IMR-90 (cell line): ENCODE data around the gene CCDC148. TPM values are rescaled to one million over a fixed set of nuclear protein-coding genes. Genes with fewer than 3 reads are reported as not detected.

Experiments
- ATAC-seq: fragments of 200-7000 bp; cut with Tn5 transposase; 2 replicates; pipeline ENCODE4 v1.9.1; 2020; ENCODE audit warnings: low read depth, mild to moderate bottlenecking, moderate library complexity
- BruUV-seq: library from RNA; stranded (reverse); fragments of 400-500 nt; replicated peaks from 2 replicates; lab custom pipeline; 2021; lab: Mats Ljungman, UMichigan
- CTCF ChIA-PET: fragments of 300-600 bp; formaldehyde crosslinking; extraction: SDS; loops from one replicate; lab custom pipeline; 2021; ENCODE audit warnings: antibody characterized with exemption; lab: Yijun Ruan, JAX
- POLR2A ChIA-PET: fragments of 300-600 bp; sonication (Branson Sonifier 250); formaldehyde crosslinking; loops from one replicate; lab custom pipeline; 2022; ENCODE audit warnings: antibody characterized with exemption; ENCODE audit not compliant: unreplicated experiment; lab: Charles Lee
- DNase-seq: peaks from one replicate; pipeline ENCODE4 v3.0.0; 2013
- H2AFZ ChIP-seq: replicated peaks from 2 replicates; pipeline ENCODE3; 2013; ENCODE audit warnings: low read length, mild to moderate bottlenecking; ENCODE audit not compliant: poor library complexity
- H2AK5ac ChIP-seq: 2 replicates; pipeline ENCODE4 v1.6.1; 2013; ENCODE audit warnings: low read depth, low read length, inconsistent platforms
- H2AK9ac ChIP-seq: replicated peaks from 2 replicates; pipeline ENCODE3; 2013; ENCODE audit warnings: mild to moderate bottlenecking, low read depth, low read length, moderate library complexity; ENCODE audit not compliant: poor library complexity
- H2BK120ac ChIP-seq: 2 replicates; pipeline ENCODE4 v1.6.1; 2013; ENCODE audit warnings: low read depth, low read length, inconsistent platforms
- H2BK15ac ChIP-seq: 3 replicates; pipeline ENCODE4 v1.6.1; 2013; ENCODE audit warnings: low read depth, low read length, inconsistent platforms
- H2BK20ac ChIP-seq: 2 replicates; pipeline ENCODE4 v1.6.1; 2013; ENCODE audit warnings: low read depth, mild to moderate bottlenecking, inconsistent platforms, low read length, moderate library complexity
- H2BK5ac ChIP-seq: 2 replicates; pipeline ENCODE4 v1.6.1; 2013; ENCODE audit warnings: mild to moderate bottlenecking, low read depth, low read length, inconsistent platforms; ENCODE audit not compliant: poor library complexity, severe bottlenecking
- H3K14ac ChIP-seq: replicated peaks from 2 replicates; pipeline ENCODE4 v1.6.1; 2013; ENCODE audit warnings: low read depth, low read length, inconsistent platforms
- H3K18ac ChIP-seq: 2 replicates; pipeline ENCODE4 v1.6.1; 2013; ENCODE audit warnings: low read depth, low read length, control low read depth
- H3K23ac ChIP-seq: 2 replicates; pipeline ENCODE4 v1.6.1; 2013; ENCODE audit warnings: low read depth, low read length, inconsistent platforms
- H3K27ac ChIP-seq: 2 replicates; pipeline ENCODE4 v1.5.1; 2013; ENCODE audit warnings: mild to moderate bottlenecking, control low read depth, low read length; ENCODE audit not compliant: insufficient read depth
- H3K27me3 ChIP-seq: 2 replicates; pipeline ENCODE4 v1.6.1; 2013; ENCODE audit warnings: low read length; ENCODE audit not compliant: control insufficient read depth, insufficient read depth
- H3K36me3 ChIP-seq: 2 replicates; pipeline ENCODE4 v1.6.1; 2013; ENCODE audit warnings: low read length, mixed read lengths; ENCODE audit not compliant: control insufficient read depth, insufficient read depth
- H3K4ac ChIP-seq: 2 replicates; pipeline ENCODE4 v1.6.1; 2013; ENCODE audit warnings: low read depth, low read length, inconsistent platforms
- H3K4me1 ChIP-seq: 2 replicates; pipeline ENCODE4 v1.6.1; 2013; ENCODE audit warnings: low read length, mixed read lengths; ENCODE audit not compliant: control insufficient read depth, insufficient read depth
- H3K4me2 ChIP-seq: 2 replicates; pipeline ENCODE4 v1.6.1; 2013; ENCODE audit warnings: low read depth, mild to moderate bottlenecking, control low read depth, low read length, moderate library complexity
- H3K4me3 ChIP-seq: 2 replicates; pipeline ENCODE4 v1.5.1; 2013; ENCODE audit warnings: low read depth, mild to moderate bottlenecking, control low read depth, low read length, moderate library complexity; ENCODE audit not compliant: insufficient read depth
- H3K56ac ChIP-seq: 2 replicates; pipeline ENCODE4 v1.6.1; 2013; ENCODE audit warnings: low read length, inconsistent platforms; ENCODE audit not compliant: insufficient read depth; ENCODE audit errors: extremely low read depth
- H3K79me1 ChIP-seq, 2 experiments: 2 replicates each; pipeline ENCODE4 v1.6.1; 2013; ENCODE audit warnings: low read length in 2 of 2, inconsistent platforms in 1 of 2, low read depth in 1 of 2
- H3K9ac ChIP-seq: 2 replicates; pipeline ENCODE4 v1.6.1; 2013; ENCODE audit warnings: low read depth, low read length, control low read depth
- H3K9me1 ChIP-seq: 2 replicates; pipeline ENCODE4 v1.6.1; 2013; ENCODE audit warnings: low read length, inconsistent platforms; ENCODE audit not compliant: insufficient read depth
- H3K9me3 ChIP-seq: 2 replicates; pipeline ENCODE4 v1.6.1; 2013; ENCODE audit warnings: low read length; ENCODE audit not compliant: control insufficient read depth, insufficient read depth
- H4K20me1 ChIP-seq: 2 replicates; pipeline ENCODE4 v1.6.1; 2013; ENCODE audit warnings: low read length, inconsistent platforms; ENCODE audit not compliant: insufficient read depth
- H4K5ac ChIP-seq: 2 replicates; pipeline ENCODE4 v1.6.1; 2013; ENCODE audit warnings: mild to moderate bottlenecking, low read depth, low read length, control low read depth
- H4K8ac ChIP-seq, 2 experiments: 2 replicates each; pipeline ENCODE4 v1.6.1; 2013; ENCODE audit warnings: low read depth in 2 of 2, low read length in 2 of 2, control low read depth in 1 of 2, inconsistent platforms in 1 of 2
- H4K91ac ChIP-seq: 2 replicates; pipeline ENCODE4 v1.6.1; 2013; ENCODE audit warnings: low read depth, low read length, inconsistent platforms; ENCODE audit not compliant: insufficient read depth
- BHLHE40 ChIP-seq: fragments of 150-350 bp; IDR thresholded peaks from 2 replicates; pipeline ENCODE4 v1.6.1; 2016; ENCODE audit warnings: mild to moderate bottlenecking, low read depth, low read length
- CEBPB ChIP-seq: IDR thresholded peaks from 2 replicates; pipeline ENCODE4 v1.6.1; 2012; ENCODE audit warnings: low read depth, low read length, improper control_type of control experiment
- MAFK ChIP-seq: IDR thresholded peaks from 2 replicates; pipeline ENCODE4 v1.6.1; 2012; ENCODE audit warnings: low read depth, low read length, improper control_type of control experiment
- MXI1 ChIP-seq: IDR thresholded peaks from 2 replicates; pipeline ENCODE4 v1.6.1; 2012; ENCODE audit warnings: low read depth, mild to moderate bottlenecking, low read length, moderate library complexity, borderline replicate concordance
- POLR2A ChIP-seq: IDR thresholded peaks from 2 replicates; pipeline ENCODE4 v1.6.1; 2012; ENCODE audit warnings: mild to moderate bottlenecking, low read depth, low read length
- RCOR1 ChIP-seq: IDR thresholded peaks from 2 replicates; pipeline ENCODE4 v1.6.1; 2012; ENCODE audit warnings: mild to moderate bottlenecking, low read length, improper control_type of control experiment; ENCODE audit not compliant: insufficient replicate concordance
- RFX5 ChIP-seq: IDR thresholded peaks from 2 replicates; pipeline ENCODE4 v1.8.0; 2012; ENCODE audit warnings: low read depth, mild to moderate bottlenecking, low read length, moderate library complexity
- SMC3 ChIP-seq: fragments of 150-350 bp; IDR thresholded peaks from 2 replicates; pipeline ENCODE4 v1.6.1; 2016; ENCODE audit warnings: low read depth, mild to moderate bottlenecking, antibody characterized with exemption, low read length, moderate library complexity
- WGBS, 2 experiments: methylation state at CpG; one replicate each; pipeline versions ENCODE4 v1.1.5 to v1.1.7; 2013; ENCODE audit warnings: missing lambda C conversion rate in 2 of 2; ENCODE audit not compliant: insufficient read length in 1 of 2; ENCODE audit errors: extremely low coverage in 2 of 2; 5-methylcytosine and 5-hydroxymethylcytosine counted together
- dilution Hi-C: fragments of 300-500 bp; cut with HindIII; formaldehyde crosslinking; loops from one replicate; pipeline ENCODE4 v1.14.3; 2018; ENCODE audit warnings: low sequenced_read_pairs; ENCODE audit not compliant: unreplicated experiment
- in situ Hi-C: fragments of 300-500 bp; cut with MboI; formaldehyde crosslinking; loops from 3 replicates; pipeline ENCODE4 v1.14.3; 2019; ENCODE audit warnings: low sequenced_read_pairs, inconsistent platforms, mixed read lengths
- intact Hi-C: fragments of 100-400 bp; cut with micrococcal nuclease; formaldehyde crosslinking; loops from 2 replicates; pipeline ENCODE4 v1.10.0; 2022
- polyA plus RNA-seq, 3 experiments: library from polyadenylated mRNA; depleted of rRNA; stranded (reverse); fragments of >200 nt; gene quantifications; 2 replicates each; pipeline ENCODE4 v1.2.3, GENCODE V29; 2012; ENCODE audit warnings: low replicate concordance in 1 of 3
- total RNA-seq: library from RNA; depleted of rRNA; stranded (reverse); fragments of >200 nt; gene quantifications from 2 replicates; pipeline ENCODE4 v1.2.3, GENCODE V29; 2012
- TF ChIP-seq, protein P1 (sequence below): fragments of 150-350 bp; IDR thresholded peaks from 2 replicates; pipeline ENCODE4 v1.6.1; 2016; ENCODE audit warnings: low read depth, mild to moderate bottlenecking, low read length, moderate library complexity, borderline replicate concordance

CCDC148 gene
- total and polyA plus RNA-seq, 2 of the 4 experiments (the other 2 are of a cell fraction) = 0.18 to 0.31 TPM

DNA sequence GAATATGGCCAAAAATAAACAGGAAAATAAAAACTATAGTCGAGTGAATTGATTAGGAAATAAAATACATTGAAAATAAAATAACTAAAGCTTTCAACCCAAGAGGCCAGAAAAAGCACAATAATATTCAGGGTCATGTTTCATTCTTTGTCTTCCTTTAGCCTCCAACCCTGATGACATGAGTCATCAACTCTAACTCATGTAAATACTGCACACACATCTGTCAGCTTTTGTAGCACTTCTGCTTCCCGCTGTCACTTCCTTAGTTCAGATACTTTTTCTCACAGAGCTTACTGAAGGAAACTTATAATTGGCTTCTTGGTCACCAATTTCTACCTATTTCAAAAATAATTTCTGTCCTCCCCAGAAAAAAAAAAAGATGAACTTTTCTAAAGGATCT is 242.1 kb downstream of the CCDC148 start:
- Histone ChIP-seq H2AK9ac (no peak overlapping the region), H3K4me3 (no peak overlapping the region), H3K36me3 (no peaks in the 10 kb centered on the region), H4K91ac (no peak overlapping the region), H2BK5ac (no peak overlapping the region), H2BK20ac (no peak overlapping the region), H3K4ac (no peak overlapping the region), H4K8ac (no peak overlapping the region), H3K27ac (no peak overlapping the region), H3K9ac (no peak overlapping the region), H3K56ac (no peak overlapping the region), H4K5ac (no peak overlapping the region), H2BK120ac (no peak overlapping the region), H4K20me1 (no peaks in the 10 kb centered on the region), H3K14ac (no peak overlapping the region), H3K18ac (no peak overlapping the region), H3K23ac (no peak overlapping the region), H2AFZ (no peak overlapping the region), H2BK15ac (no peak overlapping the region), H3K9me3 (no peaks in the 10 kb centered on the region), H2AK5ac (no peak overlapping the region), H3K27me3 (no peaks in the 10 kb centered on the region), H3K4me2 (no peak overlapping the region), H3K4me1 (no peaks in the 10 kb centered on the region), H3K79me1 (no peaks in the 10 kb centered on the region), H3K9me1 (no peaks in the 10 kb centered on the region)
- POLR2A ChIA-PET = no interaction called here
- intact Hi-C loops (no loop called here), in situ Hi-C loops (no loop called here), dilution Hi-C loops (no loop called here)
- BruUV-seq = no TSS peak
- no peak for ATAC-seq
- TF ChIP-seq, protein P1, sequence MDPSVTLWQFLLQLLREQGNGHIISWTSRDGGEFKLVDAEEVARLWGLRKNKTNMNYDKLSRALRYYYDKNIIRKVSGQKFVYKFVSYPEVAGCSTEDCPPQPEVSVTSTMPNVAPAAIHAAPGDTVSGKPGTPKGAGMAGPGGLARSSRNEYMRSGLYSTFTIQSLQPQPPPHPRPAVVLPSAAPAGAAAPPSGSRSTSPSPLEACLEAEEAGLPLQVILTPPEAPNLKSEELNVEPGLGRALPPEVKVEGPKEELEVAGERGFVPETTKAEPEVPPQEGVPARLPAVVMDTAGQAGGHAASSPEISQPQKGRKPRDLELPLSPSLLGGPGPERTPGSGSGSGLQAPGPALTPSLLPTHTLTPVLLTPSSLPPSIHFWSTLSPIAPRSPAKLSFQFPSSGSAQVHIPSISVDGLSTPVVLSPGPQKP = no peak
- no peak for TF ChIP-seq MAFK
- no peak for TF ChIP-seq POLR2A
- no peak for TF ChIP-seq RFX5
- no peak for TF ChIP-seq SMC3
- TF ChIP-seq CEBPB = no peak
- TF ChIP-seq RCOR1 = no peak
- no peak for TF ChIP-seq BHLHE40
- no peak for TF ChIP-seq MXI1
- no peak for DNase-seq
- CTCF ChIA-PET = no interaction called here
- no CpG with 5 or more reads among the region's 2 CpGs for WGBS, 2 experiments
